Fibroblast of skin of left biceps (primary cell): Measurements from ENCODE around the gene RPL10.

ENCODE experiments used
- DNase-seq, 2 experiments: peaks; one replicate each; pipeline ENCODE4 v3.0.0-alpha.2; 2013; ENCODE audit warnings: low read depth in 2 of 2

The RPL10 gene

GRCh38 chrX:154430916-154431315 lies 32.7 kb downstream of the RPL10 start:
- DNase-seq: no peak

GRCh38 chrX:154431341-154431740 lies 33.2 kb downstream of the RPL10 start:
- DNase-seq: no peak

GRCh38 chrX:154432210-154432609 lies 34.0 kb downstream of the RPL10 start:
- no peak for DNase-seq

GRCh38 chrX:154433605-154434004 lies 35.4 kb downstream of the RPL10 start:
- no peak for DNase-seq

DNA sequence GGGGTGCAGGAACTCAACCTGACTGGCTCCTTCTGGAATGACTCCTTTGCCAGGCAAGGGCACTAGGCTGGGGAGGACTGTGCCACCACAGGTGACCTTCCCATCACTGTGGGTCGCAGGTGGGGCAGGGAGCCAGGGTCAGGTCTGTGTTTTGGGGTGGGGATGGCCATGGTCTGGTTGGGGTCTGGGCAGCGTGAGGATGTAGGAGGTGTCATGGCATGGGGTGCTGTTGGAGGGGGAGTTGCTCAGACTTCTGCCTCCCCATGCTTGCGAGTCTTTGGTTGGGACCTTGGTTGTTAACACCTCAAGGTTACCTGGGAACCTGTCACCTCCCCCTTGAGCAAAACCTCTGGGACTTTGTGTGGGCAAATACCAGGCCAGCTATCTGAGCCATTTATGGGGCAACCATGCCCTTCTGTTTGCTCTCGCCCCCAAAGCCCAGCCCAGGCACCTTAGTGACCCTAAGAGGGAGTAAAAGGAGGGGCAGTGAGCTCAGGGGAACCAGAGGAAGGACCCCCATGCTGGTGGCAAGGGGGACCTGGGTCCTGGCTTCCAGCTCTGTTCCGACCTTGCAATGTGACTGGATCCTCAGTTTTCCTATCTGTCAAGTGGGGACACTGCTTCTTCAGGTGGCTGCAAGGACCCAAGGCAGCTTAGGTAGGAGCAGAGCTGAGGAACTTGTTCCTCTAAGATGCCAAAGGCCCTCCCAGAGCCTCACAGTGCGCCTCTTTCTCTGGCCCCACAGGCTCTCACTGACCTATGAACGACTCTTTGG lies 36.4 kb downstream of the RPL10 start:
- no peak for DNase-seq

DNA sequence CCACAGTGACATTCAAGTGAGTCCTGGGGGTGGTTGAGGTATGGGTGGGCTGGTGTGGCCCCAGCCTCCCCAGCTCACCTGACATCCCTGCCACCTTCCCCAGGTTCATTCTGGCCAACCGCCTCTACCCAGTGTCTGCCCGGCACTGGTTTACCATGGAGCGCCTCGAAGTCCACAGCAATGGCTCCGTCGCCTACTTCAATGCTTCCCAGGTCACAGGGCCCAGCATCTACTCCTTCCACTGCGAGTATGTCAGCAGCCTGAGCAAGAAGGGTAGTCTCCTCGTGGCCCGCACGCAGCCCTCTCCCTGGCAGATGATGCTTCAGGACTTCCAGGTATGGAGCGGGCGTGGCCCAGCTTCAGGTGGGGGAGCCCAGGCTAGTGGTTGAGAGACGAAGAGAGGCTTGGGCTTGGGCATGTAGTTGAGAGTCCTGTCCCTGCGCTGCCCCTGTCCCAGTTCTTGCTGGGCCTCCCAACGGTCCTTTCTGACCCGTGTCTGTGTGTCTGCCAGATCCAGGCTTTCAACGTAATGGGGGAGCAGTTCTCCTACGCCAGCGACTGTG lies 37.1 kb downstream of the RPL10 start:
- DNase-seq: no peak

DNA sequence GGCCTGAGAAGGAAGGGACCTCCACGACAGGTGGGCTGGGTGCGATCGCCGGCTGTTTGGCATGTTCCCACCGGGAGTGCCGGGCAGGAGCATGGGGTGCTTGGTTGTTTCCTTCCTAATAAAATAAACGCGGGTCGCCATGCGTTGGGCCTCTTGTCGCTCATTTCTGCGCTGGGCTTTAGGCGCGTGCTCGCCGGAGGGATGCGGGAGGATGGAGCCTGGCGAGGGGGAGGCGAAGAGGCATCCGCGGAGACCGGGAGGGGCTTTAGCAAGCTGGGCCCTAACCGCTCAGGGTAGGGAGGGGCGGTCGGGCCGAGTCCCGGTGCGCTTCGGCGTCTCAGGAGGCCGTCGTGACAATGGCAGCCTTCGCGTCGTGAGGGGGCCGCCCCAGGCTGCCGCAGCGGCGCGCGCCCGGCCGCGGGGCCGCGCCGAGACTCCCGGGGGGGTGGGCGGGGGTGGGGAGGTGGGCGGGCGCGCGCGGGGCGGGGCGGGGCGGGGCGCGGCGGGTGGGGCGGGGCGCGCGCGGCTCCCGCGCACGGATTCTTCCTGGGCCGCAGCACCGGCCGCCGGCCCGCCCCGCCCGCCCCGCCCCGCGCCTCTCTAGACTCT lies 38.3 kb downstream of the RPL10 start:
- no peak for DNase-seq

GRCh38 chrX:154436983-154437752 lies 39.0 kb downstream of the RPL10 start, which contains the start of gene GDI1:
GDI1 (plus strand) TSS chrX:154437154; CDS start chrX:154437255, 101 bp downstream.
- peak; percentile 23 to 40 for DNase-seq

DNA sequence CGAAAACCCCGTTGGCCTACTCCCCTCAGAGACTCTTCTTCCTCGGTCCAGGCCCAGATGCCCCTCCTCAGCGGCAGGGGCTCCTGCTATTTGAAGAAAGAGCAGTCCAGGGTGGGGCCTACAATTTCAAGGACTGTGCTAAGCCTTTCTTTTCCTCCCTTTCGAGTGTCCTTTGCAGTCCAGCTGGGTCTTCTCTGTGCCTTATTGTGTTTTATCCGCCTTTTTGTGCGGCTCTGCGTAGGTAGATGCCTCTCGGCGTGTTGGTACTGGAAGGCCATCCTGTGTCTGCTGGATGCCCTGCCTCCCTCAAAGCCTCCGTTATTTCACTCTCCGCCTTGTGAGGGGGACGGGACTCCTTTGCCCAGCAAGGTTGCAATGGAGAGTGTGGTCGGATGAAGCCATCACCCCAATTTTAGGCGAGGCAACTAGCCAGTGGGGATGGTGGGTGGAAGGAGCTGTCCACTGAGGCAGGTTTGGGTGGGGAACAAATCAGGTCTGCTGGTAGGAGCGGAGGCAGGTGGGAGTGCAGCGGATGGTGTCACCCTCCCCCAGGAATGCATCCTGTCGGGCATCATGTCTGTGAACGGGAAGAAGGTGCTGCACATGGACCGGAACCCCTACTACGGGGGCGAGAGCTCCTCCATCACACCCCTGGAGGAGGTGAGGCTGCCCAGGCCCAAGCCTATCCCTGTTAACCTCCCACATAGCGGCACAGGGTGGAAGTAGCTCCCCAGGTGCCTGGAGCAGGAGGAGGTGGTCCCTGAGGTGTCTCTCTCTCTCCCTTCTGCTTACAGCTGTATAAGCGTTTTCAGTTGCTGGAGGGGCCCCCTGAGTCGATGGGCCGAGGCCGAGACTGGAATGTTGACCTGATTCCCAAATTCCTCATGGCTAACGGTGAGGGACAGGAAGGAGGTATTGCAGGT lies 40.1 kb downstream of the RPL10 start:
- no peak for DNase-seq

DNA sequence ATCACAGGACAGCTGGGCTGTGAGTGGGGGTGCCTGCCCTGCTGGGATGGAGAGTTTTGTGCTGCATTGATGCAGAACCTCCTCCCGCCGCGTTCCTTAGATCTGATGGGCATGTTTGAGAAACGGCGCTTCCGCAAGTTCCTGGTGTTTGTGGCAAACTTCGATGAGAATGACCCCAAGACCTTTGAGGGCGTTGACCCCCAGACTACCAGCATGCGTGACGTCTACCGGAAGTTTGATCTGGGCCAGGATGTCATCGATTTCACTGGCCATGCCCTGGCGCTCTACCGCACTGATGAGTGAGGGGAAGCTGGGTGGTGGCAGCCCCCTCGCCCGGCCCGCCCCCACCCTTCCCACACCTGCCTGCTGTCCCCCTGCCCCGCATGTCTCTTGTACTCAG lies 41.7 kb downstream of the RPL10 start:
- DNase-seq: no peak

- DNase-seq: no peak
Measured at GRCh38 chrX:154440623-154441357, 42.6 kb downstream of the RPL10 start.

DNA sequence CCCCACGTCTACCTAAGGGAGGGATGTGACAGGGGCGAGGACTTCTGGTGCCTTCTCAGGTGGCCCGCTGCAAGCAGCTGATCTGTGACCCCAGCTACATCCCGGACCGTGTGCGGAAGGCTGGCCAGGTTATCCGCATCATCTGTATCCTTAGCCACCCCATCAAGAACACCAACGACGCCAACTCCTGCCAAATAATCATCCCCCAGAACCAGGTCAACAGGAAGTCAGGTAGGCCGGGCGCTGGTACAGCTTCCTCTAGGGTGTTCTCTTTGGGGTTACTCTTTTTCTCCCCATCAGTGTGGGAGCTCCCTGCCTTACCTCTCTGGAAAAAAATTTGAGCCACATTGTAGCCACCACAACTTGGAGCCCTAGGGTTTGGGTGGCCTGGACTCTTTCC lies 43.4 kb downstream of the RPL10 start:
- no peak for DNase-seq

GRCh38 chrX:154441984-154442707 lies 44.0 kb downstream of the RPL10 start:
- no peak for DNase-seq

DNA sequence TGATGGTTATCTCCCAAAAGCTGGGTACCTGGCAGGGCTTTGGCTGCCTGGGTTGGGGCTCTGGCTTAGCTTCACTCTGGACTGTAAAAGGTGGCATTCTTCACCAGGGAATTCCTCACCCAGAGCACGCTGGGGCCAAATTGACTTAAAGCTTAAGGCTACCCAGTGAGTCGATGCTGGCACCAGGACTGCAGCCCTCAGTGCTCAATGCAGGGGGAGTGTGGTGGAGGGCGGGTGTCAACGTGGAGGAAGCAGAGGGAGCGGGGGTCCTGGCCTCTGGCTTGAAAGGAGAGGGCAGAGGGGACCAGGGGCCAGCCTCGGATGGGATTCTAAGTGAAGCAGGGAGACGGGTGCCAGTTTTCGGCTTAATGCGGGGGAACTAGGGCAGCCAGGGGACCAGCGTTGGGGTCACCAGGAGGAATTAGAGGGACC lies 45.3 kb downstream of the RPL10 start:
- no peak for DNase-seq

DNA sequence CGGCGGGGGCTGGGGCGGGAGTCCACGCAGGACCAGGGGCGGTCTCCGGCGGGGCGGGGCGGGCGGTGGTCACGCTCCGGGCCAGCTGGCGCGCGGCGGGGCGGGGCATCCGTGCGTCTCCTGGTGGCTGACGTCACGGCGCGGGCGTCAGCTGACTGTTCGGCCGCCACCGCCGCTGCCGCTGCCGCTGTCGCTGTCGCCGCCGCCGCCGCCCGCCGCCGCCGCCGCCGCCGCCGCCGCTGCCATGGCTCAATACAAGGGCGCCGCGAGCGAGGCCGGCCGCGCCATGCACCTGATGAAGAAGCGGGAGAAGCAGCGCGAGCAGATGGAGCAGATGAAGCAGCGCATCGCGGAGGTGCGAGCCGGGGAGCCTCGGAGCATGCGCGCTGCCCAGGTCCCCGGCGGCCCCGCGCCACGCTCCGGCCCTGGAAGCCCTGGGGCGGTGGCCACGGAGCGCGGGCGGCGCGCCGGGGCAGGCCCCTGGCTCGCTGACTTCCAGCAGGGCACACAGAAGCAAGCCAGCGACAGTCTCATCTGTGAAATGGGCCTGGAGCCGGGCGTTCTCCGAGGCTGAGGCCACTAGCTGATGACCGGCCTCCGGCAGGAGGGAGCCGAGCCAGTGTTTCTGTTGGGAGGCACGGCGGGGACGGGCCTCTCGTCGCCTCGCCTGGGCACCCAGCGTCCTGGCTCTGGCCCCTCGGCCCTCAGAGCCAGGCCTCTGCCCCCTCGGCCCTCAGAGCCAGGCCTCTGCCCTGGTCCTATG lies 46.0 kb downstream of the RPL10 start, which contains the start of gene FAM50A:
TSS of gene FAM50A (plus strand) at position 150 of the 763 bp plus-strand sequence. CDS start at position 245, 95 bp downstream.
- DNase-seq: no peak

GRCh38 chrX:154444755-154445246 lies 46.6 kb downstream of the RPL10 start:
- DNase-seq: no peak

GRCh38 chrX:154445776-154446175 lies 47.6 kb downstream of the RPL10 start:
- no peak for DNase-seq

DNA sequence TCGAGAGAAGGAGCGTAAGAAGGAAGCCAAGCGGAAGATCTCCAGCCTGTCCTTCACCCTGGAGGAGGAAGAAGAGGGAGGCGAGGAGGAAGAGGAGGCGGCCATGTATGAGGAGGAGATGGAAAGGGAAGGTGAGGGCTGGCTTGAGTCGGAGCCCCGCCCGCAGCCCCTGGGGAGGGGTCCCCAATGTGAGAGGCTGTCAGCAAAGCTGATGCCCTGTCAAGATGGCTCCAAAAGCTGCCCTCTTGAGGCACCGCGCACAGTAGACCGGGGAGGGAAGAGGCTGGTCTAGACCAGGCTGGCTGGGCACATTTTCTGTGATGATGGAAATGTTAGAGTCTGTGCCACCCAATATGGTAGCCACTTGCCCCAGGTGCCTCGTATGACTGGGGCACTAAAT lies 48.3 kb downstream of the RPL10 start:
- no peak for DNase-seq

DNA sequence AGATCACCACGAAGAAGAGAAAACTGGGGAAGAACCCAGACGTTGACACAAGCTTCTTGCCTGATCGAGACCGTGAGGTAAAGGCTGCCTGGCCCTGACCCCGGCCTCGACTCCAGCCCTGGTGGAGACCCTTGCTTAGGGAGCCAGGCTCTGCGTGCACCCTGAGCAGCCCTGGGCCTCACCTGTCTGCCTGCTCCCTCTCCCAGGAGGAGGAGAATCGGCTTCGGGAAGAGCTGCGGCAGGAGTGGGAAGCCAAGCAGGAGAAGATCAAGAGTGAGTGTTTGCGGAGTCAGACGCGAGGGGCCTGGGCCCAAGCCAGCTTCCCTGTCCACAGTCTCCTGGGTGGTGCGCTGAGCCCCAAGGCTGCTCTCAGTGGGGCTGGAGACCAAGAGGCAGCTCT lies 50.3 kb downstream of the RPL10 start:
- DNase-seq: no peak
